K562 (cell line): ENCODE data around the gene RSU1. TPM values are rescaled to one million over a fixed set of nuclear protein-coding genes. Genes with fewer than 3 reads are reported as not detected.

Experiments
- ATAC-seq: fragments of 200-7000 bp; cut with Tn5 transposase; 3 replicates; pipeline ENCODE4 v1.9.1; 2020; ENCODE audit warnings: moderate library complexity
- BruUV-seq: library from RNA; stranded (reverse); fragments of 400-500 nt; replicated peaks from 2 replicates; lab custom pipeline; 2021; lab: Mats Ljungman, UMichigan
- CTCF ChIA-PET: fragments of 300-600 bp; formaldehyde crosslinking; extraction: SDS; loops from one replicate; lab custom pipeline; 2021; ENCODE audit warnings: low intra/inter-chr PET ratio; lab: Yijun Ruan, JAX
- POLR2A ChIA-PET: fragments of 300-600, 350-650 bp; sonication (Branson Sonifier 250); formaldehyde crosslinking; extraction: SDS; loops from one replicate; lab custom pipeline; 2021; ENCODE audit warnings: antibody characterized with exemption, inconsistent platforms; lab: Yijun Ruan, JAX
- DNase-seq, 4 experiments: peaks; one replicate each; pipeline versions ENCODE4 v3.0.0 to v3.0.0-alpha.2; 2011 to 2018; ENCODE audit warnings: low spot score in 3 of 4, mixed read lengths in 3 of 4; ENCODE audit errors: extremely low read depth in 1 of 4
- FAIRE-seq: peaks from 2 replicates; lab custom pipeline; 2011; peaks lifted over from hg19 to GRCh38; lab: Jason Lieb, UNC
- H2AFZ ChIP-seq: 2 replicates; pipeline ENCODE4 v1.6.0; 2011; ENCODE audit warnings: low read depth, low read length, control low read depth, inconsistent platforms
- H3K27ac ChIP-seq: fragments of 200-600 bp; 3 replicates; pipeline ENCODE4 v1.8.0; 2011; ENCODE audit warnings: low read depth, mild to moderate bottlenecking, control low read depth, inconsistent platforms, low read length, moderate library complexity, mixed read lengths; ENCODE audit errors: extremely low read depth
- H3K27me3 ChIP-seq, 2 experiments: fragments of 300-600 bp in 1 of 2; 2 replicates in 1 of 2; 3 replicates in 1 of 2; pipeline versions ENCODE4 v1.6.0 to v1.8.0; 2011; ENCODE audit warnings: inconsistent platforms in 2 of 2, low read length in 2 of 2, mild to moderate bottlenecking in 1 of 2, mixed read lengths in 1 of 2, moderate library complexity in 1 of 2; ENCODE audit not compliant: control insufficient read depth in 2 of 2, insufficient read depth in 2 of 2
- H3K36me3 ChIP-seq: fragments of 300-600 bp; 3 replicates; pipeline ENCODE4 v1.8.0; 2011; ENCODE audit warnings: mild to moderate bottlenecking, low read length, inconsistent platforms; ENCODE audit not compliant: control insufficient read depth, insufficient read depth
- H3K4me1 ChIP-seq, 2 experiments: fragments of 200-600 bp in 1 of 2; replicated peaks in 1 of 2; 2 replicates in 1 of 2; 3 replicates in 1 of 2; pipeline versions ENCODE4 v1.5.1 to v1.8.0; 2011; ENCODE audit warnings: inconsistent platforms in 2 of 2, low read length in 2 of 2, mild to moderate bottlenecking in 1 of 2, mixed read lengths in 1 of 2, moderate library complexity in 1 of 2; ENCODE audit not compliant: control insufficient read depth in 2 of 2, insufficient read depth in 2 of 2
- H3K4me2 ChIP-seq: 2 replicates; pipeline ENCODE4 v1.6.1; 2011; ENCODE audit warnings: low read length, control low read depth, inconsistent platforms, mixed read lengths; ENCODE audit not compliant: insufficient read depth
- H3K4me3 ChIP-seq: fragments of 200-600 bp; sonication (generic), shearing (Covaris generic); 2 replicates; pipeline ENCODE4 v1.5.1; 2016; ENCODE audit warnings: control low read depth, inconsistent platforms
- H3K79me2 ChIP-seq: fragments of 200-600 bp; 3 replicates; pipeline ENCODE4 v1.8.0; 2011; ENCODE audit warnings: low read length, inconsistent platforms; ENCODE audit not compliant: control insufficient read depth, insufficient read depth
- H3K9ac ChIP-seq, 2 experiments: 2 replicates each; pipeline versions ENCODE4 v1.6.0 to v1.6.1; 2011; ENCODE audit warnings: low read depth in 2 of 2, low read length in 2 of 2, control low read depth in 1 of 2, inconsistent platforms in 1 of 2, mild to moderate bottlenecking in 1 of 2, mixed read lengths in 1 of 2; ENCODE audit not compliant: insufficient read depth in 1 of 2
- H3K9me1 ChIP-seq: one replicate; pipeline ENCODE4 v1.6.0; 2011; ENCODE audit warnings: inconsistent platforms, mild to moderate bottlenecking, low read length, moderate library complexity; ENCODE audit not compliant: control insufficient read depth, insufficient read depth
- H3K9me3 ChIP-seq: replicated peaks from 2 replicates; pipeline ENCODE4 v1.5.1; 2011; ENCODE audit warnings: low read depth, low read length, inconsistent platforms; ENCODE audit not compliant: control insufficient read depth, insufficient read depth
- H4K20me1 ChIP-seq: replicated peaks from 2 replicates; pipeline ENCODE4 v1.6.1; 2011; ENCODE audit warnings: low read length, inconsistent platforms, mixed read lengths; ENCODE audit not compliant: control insufficient read depth, insufficient read depth
- WGBS: fragments of 100-300 bp; shearing (Covaris generic); methylation state at CpG from one replicate; pipeline ENCODE4 v1.1.6; 2016; ENCODE audit warnings: low coverage, mixed read lengths; ENCODE audit not compliant: insufficient coverage; ENCODE audit errors: missing lambda C conversion rate; 5-methylcytosine and 5-hydroxymethylcytosine counted together
- in situ Hi-C: fragments of 300-500 bp; cut with MboI; formaldehyde crosslinking; loops from 4 replicates; pipeline ENCODE4 v1.15.0; 2018; ENCODE audit warnings: inconsistent platforms, mixed read lengths
- intact Hi-C: fragments of 100-400 bp; cut with micrococcal nuclease; formaldehyde crosslinking; loops from 2 replicates; pipeline ENCODE4 v1.14.2; 2022
- polyA plus RNA-seq, 8 experiments: library from polyadenylated mRNA; depleted of rRNA in 4 of 8; stranded (reverse) in 5 of 8; unstranded in 3 of 8; fragments of >200 nt; fragmentation: Nextera tagmentation in 2 of 8; fragmentation: Illumina TruSeq in 1 of 8; extraction: Ambion mirVana in 2 of 8; extraction: Trizol in 1 of 8; gene quantifications; 2 replicates each; pipeline versions ENCODE4 v1.2.1 to v1.2.3, GENCODE V29; 2011 to 2014; ENCODE audit warnings: inconsistent platforms in 1 of 8, missing spikeins in 1 of 8
- total RNA-seq, 7 experiments: library from RNA; depleted of rRNA in 6 of 7; stranded (reverse); fragments of >200 nt in 6 of 7; fragmentation: Illumina TruSeq in 2 of 7; extraction: Trizol in 2 of 7; gene quantifications; 2 replicates each; pipeline versions ENCODE4 v1.2.1 to v1.2.3, GENCODE V29; 2011 to 2021; ENCODE audit warnings: low replicate concordance in 1 of 7
- TF ChIP-seq, protein P1 (sequence below), 2 experiments: fragments of 450-650 bp; conservative IDR thresholded peaks; 2 replicates each; pipeline ENCODE4 v1.6.1; 2017; ENCODE audit warnings: mild to moderate bottlenecking in 2 of 2, moderate library complexity in 2 of 2
- TF ChIP-seq, protein P2 (sequence below): fragments of 450-650 bp; formaldehyde crosslinking; IDR thresholded peaks from 2 replicates; pipeline ENCODE4 v1.4.0; 2020; ENCODE audit warnings: mild to moderate bottlenecking, mixed read lengths

RSU1 gene
- total and polyA plus RNA-seq, 9 of the 15 experiments (the other 6 are each of a cell fraction or from before 2014, with no cell fraction given) = 18.8 to 67.3 (median 31.5) TPM

- intact Hi-C loops (loop anchor here (10.0 kb wide), 1 partner anchor 659 kb away; no protein-coding TSS in a partner anchor), in situ Hi-C loops (no loop called here)
- H3K27me3 ChIP-seq = no peaks in the 10 kb centered on the region
- H2AFZ ChIP-seq = no peak overlapping the region
- ATAC-seq (no peak), FAIRE-seq (no peak), DNase-seq (no peak)
- no peaks in the 10 kb centered on the region for H3K36me3 ChIP-seq
- H4K20me1 ChIP-seq = no peaks in the 10 kb centered on the region
- H3K4me3 ChIP-seq = no peak overlapping the region
- H3K9me3 ChIP-seq = no peaks in the 10 kb centered on the region
- no peaks in the 10 kb centered on the region for H3K9me1 ChIP-seq
- ChIA-PET CTCF (no interaction called here), POLR2A (interaction anchor here (0.6 to 0.9 kb wide), 2 partner anchors 9 to 1394 kb away, joined by 3 read pairs; no protein-coding TSS in a partner anchor)
- H3K4me1 ChIP-seq = no peaks in the 10 kb centered on the region
- BruUV-seq = no TSS peak
- H3K27ac ChIP-seq = no peak overlapping the region
- H3K9ac ChIP-seq = no peak overlapping the region
- TF ChIP-seq, protein P1, sequence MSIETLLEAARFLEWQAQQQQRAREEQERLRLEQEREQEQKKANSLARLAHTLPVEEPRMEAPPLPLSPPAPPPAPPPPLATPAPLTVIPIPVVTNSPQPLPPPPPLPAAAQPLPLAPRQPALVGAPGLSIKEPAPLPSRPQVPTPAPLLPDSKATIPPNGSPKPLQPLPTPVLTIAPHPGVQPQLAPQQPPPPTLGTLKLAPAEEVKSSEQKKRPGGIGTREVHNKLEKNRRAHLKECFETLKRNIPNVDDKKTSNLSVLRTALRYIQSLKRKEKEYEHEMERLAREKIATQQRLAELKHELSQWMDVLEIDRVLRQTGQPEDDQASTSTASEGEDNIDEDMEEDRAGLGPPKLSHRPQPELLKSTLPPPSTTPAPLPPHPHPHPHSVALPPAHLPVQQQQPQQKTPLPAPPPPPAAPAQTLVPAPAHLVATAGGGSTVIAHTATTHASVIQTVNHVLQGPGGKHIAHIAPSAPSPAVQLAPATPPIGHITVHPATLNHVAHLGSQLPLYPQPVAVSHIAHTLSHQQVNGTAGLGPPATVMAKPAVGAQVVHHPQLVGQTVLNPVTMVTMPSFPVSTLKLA (conservative IDR thresholded peaks at IDR 0.05) = no peak
- WGBS = 51% methylated on average over 11 of the region's 11 CpGs
- no peak overlapping the region for H3K4me2 ChIP-seq
- no peaks in the 10 kb centered on the region for H3K79me2 ChIP-seq
Measured at GRCh38 chr10:16773334-16773733, 43.9 kb downstream of the RSU1 start.

DNA sequence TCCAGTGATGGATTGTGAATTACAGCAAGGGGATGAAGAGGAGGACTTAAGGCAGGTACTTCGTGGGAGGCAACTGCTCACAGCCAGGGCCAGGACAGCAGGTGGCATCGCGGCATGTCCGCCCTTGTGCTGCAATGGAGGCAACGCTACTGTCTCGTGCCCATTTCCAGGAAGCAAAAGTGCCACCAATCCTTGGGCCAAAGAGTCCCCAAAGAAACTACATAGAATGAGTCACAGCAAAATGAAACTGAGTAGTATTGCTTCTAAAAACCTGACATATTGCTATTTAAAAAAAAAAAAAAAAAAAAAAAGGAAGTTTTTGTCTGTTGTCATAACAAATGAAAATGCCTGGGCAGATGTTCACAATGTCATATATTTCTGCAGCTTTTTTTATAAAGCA is 46.6 kb downstream of the RSU1 start:
- intact Hi-C loops = loop anchor here (10.0 kb wide), 1 partner anchor 656 kb away; no protein-coding TSS in a partner anchor
- no peak for ATAC-seq
- in situ Hi-C loops = no loop called here
- H4K20me1 ChIP-seq = no peaks in the 10 kb centered on the region
- H3K4me2 ChIP-seq = no peak overlapping the region
- no peak for FAIRE-seq
- H3K36me3 ChIP-seq = no peaks in the 10 kb centered on the region
- no peak overlapping the region for H2AFZ ChIP-seq
- ChIA-PET CTCF (no interaction called here), POLR2A (interaction anchor here (0.7 kb wide), 1 partner anchor 160 kb away, joined by 3 read pairs; no protein-coding TSS in a partner anchor)
- no peaks in the 10 kb centered on the region for H3K9me3 ChIP-seq
- no peaks in the 10 kb centered on the region for H3K27me3 ChIP-seq
- no peak for DNase-seq
- no peaks in the 10 kb centered on the region for H3K9me1 ChIP-seq
- no peak overlapping the region for H3K27ac ChIP-seq
- H3K9ac ChIP-seq = no peak overlapping the region; a peak in 1 of 4 replicates
- no peak overlapping the region for H3K4me3 ChIP-seq
- TF ChIP-seq, protein P2, sequence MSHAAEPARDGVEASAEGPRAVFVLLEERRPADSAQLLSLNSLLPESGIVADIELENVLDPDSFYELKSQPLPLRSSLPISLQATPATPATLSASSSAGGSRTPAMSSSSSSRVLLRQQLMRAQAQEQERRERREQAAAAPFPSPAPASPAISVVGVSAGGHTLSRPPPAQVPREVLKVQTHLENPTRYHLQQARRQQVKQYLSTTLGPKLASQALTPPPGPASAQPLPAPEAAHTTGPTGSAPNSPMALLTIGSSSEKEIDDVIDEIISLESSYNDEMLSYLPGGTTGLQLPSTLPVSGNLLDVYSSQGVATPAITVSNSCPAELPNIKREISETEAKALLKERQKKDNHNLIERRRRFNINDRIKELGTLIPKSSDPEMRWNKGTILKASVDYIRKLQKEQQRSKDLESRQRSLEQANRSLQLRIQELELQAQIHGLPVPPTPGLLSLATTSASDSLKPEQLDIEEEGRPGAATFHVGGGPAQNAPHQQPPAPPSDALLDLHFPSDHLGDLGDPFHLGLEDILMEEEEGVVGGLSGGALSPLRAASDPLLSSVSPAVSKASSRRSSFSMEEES (CRISPR knock-in tag) = no peak
- BruUV-seq = no TSS peak
- 47% methylated on average over 6 of the region's 6 CpGs for WGBS
- H3K4me1 ChIP-seq = peaks cover 0 to 5% of the 10 kb centered on the region in 2 experiments; a peak in 4 of 5 replicates
- no peaks in the 10 kb centered on the region for H3K79me2 ChIP-seq
